ENCODE results near the gene LRRC4B.
"Not testable (repeated sequence)": the region's sequence is repeated elsewhere in the genome, so short reads cannot be mapped to it uniquely, and the experiment has no call there.

LRRC4B gene

DNA sequence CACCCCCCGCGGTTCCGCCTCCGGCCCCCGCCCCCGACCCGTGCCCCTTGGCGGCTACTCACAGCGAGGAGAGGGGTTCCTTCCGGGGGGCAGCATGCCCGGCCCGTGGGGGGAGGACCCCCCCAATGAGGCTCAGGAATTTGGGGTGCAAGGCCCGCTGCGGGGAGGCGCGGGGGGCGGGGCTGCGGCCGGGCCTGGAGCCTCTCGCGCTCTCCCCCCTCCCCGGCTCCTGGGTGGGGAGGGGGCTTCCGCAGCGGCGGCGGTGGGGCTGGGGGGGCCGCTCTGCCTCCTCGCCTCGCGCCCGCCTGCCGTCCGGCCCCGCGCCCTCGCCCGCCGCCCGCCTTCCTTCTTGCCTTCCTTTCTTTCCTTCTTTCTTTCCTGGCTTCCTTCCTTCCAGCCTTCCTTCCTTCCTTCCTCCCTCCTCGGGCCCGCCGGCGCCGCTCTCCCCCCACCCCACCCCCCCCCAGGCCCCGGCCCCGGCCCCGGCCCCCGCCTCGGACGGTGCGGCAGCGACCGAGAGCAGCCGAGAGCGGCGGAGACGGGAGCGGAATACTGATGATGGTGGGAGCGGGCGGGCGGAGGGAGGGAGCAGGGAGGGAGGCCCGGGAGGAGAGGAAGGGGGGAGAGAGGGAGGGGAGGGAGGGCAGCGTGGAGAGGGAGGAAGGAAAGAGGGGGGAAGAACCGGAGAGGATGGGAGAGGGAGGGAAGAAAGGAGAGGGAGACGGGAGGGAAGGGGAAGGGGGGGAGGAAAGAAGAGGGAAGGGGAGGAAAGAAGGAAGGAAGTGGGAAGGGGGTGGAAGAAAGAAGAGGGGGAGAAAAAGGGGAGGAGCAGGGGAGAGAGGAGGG is at the start of gene LRRC4B:
Gene LRRC4B (minus strand): TSS at position 554 of the 846 bp plus-strand sequence. CDS start 19,597 bp downstream, outside the sequence.
- in situ Hi-C loops (cut with HindIII; ENCODE audit: low pct_unique_long_range_greater_than_20kb, low sequenced_read_pairs) = no loop called here
- no peak for TF ChIP-seq JUND (IDR thresholded peaks at IDR 0.05; ENCODE audit: low read depth)
- no peak for DNase-seq (ENCODE audit: low read depth in 1 of 2, low spot score in 1 of 2)

DNA sequence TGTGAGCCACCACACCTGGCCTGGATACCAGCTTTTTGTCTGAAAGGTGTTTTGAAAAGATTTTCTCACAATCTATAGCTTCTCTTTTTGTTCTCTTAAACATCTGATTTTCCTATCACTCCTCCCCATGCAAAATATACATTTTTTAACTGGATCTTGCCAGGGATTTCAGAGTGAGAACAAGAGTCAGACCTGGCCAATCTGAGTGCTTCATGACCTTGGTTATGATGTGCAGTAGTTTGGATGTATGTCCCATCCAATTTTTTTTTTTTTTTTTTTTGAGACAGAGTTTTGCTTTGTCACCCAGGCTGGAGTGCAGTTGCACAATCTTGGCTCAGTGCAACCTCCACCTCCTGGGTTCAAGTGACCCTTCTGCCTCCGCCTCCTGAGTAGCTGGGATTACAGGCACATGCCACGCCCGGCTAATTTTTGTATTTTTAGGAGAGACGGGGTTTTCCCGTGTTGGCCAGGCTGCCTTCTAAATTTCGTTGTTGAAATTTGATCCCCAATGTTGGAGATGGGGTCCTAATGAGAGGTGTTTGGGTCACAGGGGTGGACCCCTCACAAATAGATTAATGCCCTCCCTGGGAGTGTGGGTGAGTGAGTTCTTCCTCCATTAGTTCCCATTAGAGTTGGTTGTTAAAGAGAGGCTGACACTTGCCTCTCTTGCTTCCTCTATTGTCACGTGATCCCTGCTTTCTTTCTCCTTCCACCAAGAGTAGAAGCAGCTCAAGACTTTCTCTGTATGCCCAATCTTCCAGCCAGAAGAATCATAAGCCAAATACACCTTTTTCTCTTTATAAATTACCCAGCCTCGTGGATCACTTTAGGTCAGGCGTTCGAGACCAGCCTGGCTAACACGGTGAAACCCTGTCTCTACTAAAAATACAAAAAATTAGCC is 44.5 kb upstream of the LRRC4B start:
- in situ Hi-C loops (cut with HindIII; ENCODE audit: low pct_unique_long_range_greater_than_20kb, low sequenced_read_pairs); DNase-seq (ENCODE audit: low read depth in 1 of 2, low spot score in 1 of 2): not testable (repeated sequence)

DNA sequence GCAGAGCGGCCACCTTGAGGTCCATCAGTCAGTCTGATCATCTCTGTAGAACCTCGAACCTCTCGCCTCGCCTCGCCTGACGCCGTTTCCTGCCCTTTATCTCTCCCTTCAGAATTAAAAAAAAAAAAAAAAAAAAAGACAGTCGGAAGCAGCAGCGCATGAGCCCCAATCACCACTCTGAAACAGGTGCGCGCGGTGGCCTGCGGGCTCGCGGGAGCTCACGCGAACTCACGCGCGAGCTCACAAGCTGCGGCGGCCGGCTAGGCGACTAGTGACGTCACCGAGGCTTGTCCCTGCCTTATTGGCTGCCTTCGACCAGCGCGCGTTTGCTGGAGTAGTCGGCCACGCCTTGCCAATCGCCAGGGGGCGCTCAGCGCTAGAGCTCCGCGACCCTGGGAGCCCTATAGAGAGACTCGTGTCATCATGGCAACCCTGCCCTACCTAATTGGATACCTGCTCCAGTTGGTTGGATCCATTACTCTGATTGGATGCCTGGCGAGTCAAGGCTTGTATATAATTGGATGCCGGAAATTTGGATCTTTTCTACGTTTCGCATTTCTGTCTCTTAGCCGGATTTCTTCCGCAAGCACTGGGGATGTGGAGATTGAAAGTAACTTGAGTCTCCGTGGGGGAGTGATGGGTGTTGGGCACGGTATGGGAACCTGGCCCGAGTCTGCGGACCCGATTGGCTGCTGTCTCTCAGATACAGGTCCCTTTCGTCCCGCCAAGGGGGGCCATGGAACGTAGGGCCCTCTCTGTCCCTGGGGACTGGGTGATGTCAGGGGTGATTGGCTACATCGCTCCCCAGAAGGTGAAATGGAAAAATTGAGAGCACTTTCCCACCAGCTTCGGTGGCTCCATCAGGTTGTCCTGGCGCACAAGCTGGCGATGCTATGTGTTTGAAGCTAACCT is 39.9 kb upstream of the LRRC4B start:
- TF ChIP-seq JUND (IDR thresholded peaks at IDR 0.05; ENCODE audit: low read depth) = no peak
- in situ Hi-C loops (cut with HindIII; ENCODE audit: low pct_unique_long_range_greater_than_20kb, low sequenced_read_pairs) = no loop called here
- no peak for DNase-seq (ENCODE audit: low read depth in 1 of 2, low spot score in 1 of 2)

DNA sequence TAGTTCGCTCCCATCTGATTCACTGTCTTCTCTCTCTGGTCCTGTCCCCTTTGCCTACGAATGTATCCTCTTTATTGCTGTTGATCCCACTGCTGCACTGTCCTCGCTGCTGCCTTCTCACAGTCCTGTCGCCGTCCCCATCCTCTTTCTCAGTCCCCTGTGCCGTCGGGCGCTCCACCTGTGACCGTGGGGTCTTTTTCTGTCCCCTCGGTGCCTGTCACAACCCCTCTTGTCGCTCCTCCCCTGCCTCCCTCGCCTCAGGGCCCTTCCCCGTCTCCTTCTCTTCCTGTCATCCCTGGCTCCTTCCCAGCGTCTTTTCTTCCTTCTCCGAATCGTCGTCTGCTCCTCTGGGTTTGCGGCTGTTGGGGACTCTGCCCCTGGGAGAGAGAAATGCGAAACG is 39.2 kb upstream of the LRRC4B start:
- no peak for TF ChIP-seq JUND (IDR thresholded peaks at IDR 0.05; ENCODE audit: low read depth)
- in situ Hi-C loops (cut with HindIII; ENCODE audit: low pct_unique_long_range_greater_than_20kb, low sequenced_read_pairs) = no loop called here
- DNase-seq (ENCODE audit: low read depth in 1 of 2, low spot score in 1 of 2) = no peak

- DNase-seq (ENCODE audit: low read depth in 1 of 2, low spot score in 1 of 2); in situ Hi-C loops (cut with HindIII; ENCODE audit: low pct_unique_long_range_greater_than_20kb, low sequenced_read_pairs): not testable (repeated sequence)
Measured at GRCh38 chr19:50606059-50606836, 38.0 kb upstream of the LRRC4B start.

- in situ Hi-C loops (cut with HindIII; ENCODE audit: low pct_unique_long_range_greater_than_20kb, low sequenced_read_pairs); DNase-seq (ENCODE audit: low read depth in 1 of 2, low spot score in 1 of 2): not testable (repeated sequence)
Measured at GRCh38 chr19:50604264-50605073, 36.2 kb upstream of the LRRC4B start.

GRCh38 chr19:50602935-50603334 is 34.7 kb upstream of the LRRC4B start:
- in situ Hi-C loops (cut with HindIII; ENCODE audit: low pct_unique_long_range_greater_than_20kb, low sequenced_read_pairs) = no loop called here
- DNase-seq (ENCODE audit: low read depth in 1 of 2, low spot score in 1 of 2) = no peak
- no peak for TF ChIP-seq JUND (IDR thresholded peaks at IDR 0.05; ENCODE audit: low read depth)

DNA sequence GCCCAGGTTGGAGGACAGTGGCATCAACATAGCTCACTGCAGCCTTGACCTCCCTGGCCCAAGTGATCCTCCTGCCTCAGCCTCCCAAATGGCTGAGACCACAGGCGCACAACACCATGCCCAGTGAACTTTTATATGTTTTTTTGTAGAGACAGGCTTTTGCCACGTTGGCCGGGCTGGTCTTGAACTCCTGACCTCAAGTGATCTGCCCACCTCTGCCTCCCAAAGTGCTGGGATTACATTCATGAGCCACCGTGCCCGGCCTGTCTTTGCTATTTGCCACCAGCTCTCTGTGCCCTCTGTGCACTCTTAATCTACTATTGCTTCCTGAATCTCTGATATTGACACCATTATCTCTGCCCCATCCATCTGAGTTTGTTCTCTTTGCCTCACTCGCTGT is 34.3 kb upstream of the LRRC4B start:
- TF ChIP-seq JUND (IDR thresholded peaks at IDR 0.05; ENCODE audit: low read depth) = no peak
- in situ Hi-C loops (cut with HindIII; ENCODE audit: low pct_unique_long_range_greater_than_20kb, low sequenced_read_pairs) = no loop called here
- DNase-seq (ENCODE audit: low read depth in 1 of 2, low spot score in 1 of 2) = no peak

DNA sequence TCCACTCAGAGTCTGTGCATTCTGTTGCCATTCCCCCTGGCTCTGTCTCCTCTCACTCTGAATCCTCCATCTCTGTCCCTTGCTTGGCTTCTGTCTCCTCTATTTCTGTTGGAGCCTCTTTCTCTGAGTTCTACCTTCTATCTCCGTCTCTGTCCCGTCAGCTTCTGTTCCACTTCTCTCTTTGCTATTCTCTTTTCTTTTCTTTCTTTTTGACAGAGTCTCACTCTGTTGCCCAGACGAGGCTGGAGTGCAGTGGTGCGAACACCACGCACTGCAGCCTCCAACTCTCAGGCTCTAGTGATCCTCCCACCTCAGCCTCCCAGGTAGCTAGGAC is 33.8 kb upstream of the LRRC4B start:
- in situ Hi-C loops (cut with HindIII; ENCODE audit: low pct_unique_long_range_greater_than_20kb, low sequenced_read_pairs) = no loop called here
- no peak for DNase-seq (ENCODE audit: low read depth in 1 of 2, low spot score in 1 of 2)

GRCh38 chr19:50601407-50602088 is 33.3 kb upstream of the LRRC4B start:
- in situ Hi-C loops (cut with HindIII; ENCODE audit: low pct_unique_long_range_greater_than_20kb, low sequenced_read_pairs) = no loop called here
- no peak for DNase-seq (ENCODE audit: low read depth in 1 of 2, low spot score in 1 of 2)
- TF ChIP-seq JUND (IDR thresholded peaks at IDR 0.05; ENCODE audit: low read depth) = no peak

More for the DNA sequence above, 33.8 kb upstream of the LRRC4B start:
- no peak for TF ChIP-seq JUND (IDR thresholded peaks at IDR 0.05; ENCODE audit: low read depth)
